NCI-H2171 (cell line): ENCODE data around the gene UNC119B.

Source experiments
- DNase-seq: peaks from one replicate; lab custom pipeline; 2025; lab: John Stamatoyannopoulos, UW

UNC119B gene

DNA sequence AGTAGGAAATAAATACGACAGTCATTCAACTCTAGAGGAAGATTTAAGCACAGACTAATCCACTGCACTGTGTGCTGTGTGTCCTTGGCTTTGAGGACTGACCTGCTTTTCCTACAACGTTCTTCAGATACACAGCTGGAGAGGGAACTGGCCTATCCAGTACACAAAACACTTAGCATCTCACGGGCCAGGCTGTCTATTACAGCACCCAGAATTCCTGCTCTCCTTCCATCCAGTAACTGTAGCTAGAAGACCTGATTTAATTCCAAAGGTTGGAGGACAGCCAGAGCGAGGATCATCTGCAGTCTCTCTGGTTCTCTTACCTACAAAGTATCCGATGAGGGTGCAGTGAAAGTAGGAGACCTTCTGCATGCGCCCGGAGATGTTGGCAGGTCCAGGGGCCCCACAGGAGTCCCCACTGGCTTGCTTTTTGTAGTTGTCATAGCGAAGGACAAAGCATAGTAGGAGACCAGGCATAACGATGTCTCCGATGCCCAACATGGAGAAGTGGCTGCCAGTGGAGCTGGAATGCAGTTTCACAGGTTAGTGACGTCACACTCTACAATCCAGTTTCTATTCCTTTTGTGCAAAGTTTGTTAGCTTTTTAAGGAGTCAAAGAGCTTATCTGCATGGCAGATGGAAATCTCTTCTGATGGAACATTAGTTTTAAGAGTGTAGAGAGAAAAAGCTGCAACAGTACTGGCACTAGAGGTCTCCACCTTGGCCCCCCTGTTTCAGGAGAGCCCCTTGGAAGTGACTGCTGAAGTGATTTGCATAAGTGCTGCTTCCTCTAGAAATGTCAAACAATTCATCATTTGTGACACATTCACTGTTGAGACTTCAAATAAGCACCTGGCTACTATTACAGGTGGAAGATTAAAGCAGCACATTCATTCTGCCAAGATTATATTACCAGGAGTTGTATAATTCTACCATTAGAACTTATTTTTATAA lies 57.1 kb downstream of the UNC119B start:
- DNase-seq: no peak

DNA sequence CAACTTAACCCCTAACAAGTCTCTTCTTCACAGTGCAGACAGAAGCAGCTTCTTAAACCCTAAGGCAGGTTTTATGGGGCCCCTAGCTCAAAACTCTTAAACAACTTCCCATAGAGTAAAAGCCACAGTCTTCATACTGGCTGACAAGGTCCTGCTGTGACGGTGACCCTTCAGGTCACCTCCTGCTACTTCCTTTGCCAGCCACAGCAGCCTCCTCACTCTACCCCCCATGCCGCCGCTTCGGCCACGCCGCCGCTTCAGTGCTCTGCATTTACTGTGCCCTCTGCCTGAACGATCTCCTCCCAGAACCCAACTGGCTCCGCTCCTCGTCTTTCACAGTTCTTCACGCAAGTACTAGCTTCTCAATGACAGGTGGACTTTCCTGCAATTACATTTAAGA lies 60.8 kb downstream of the UNC119B start:
- no peak for DNase-seq
